GM19467 (cell line): ENCODE measurements around the gene SORCS2.

Experiments
- ATAC-seq: cut with Tn5 transposase; IDR thresholded peaks from one replicate; pipeline ENCODE4 v1.9.1; 2021; ENCODE audit warnings: mild to moderate bottlenecking, moderate library complexity; ENCODE audit not compliant: unreplicated experiment

The SORCS2 gene

GRCh38 chr4:7384003-7384928 is 191.9 kb downstream of the SORCS2 start:
- ATAC-seq = no peak

GRCh38 chr4:7384929-7385890 is 192.9 kb downstream of the SORCS2 start:
- no peak for ATAC-seq

- ATAC-seq = no peak
Observed at GRCh38 chr4:7387925-7388324, 195.6 kb downstream of the SORCS2 start.

DNA sequence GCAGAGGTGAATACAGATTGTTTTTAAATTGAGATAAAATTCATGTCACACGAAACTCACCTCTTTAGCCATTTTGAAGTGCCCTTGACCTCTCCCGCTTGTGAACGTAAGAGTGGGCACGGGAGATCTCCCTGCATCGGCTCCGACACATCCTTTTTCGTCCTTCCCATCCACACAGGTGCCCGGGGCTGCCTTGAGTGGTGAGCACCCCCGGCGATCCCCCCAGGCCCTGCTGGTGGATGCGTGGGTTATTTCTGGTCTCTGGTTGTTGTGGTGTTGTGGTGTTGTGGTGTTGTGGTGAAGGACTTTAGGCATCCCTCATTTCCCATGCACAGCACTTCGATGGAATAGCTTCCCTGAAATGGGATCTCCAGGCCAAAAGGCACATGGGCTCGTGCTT is 196.3 kb downstream of the SORCS2 start:
- no peak for ATAC-seq

DNA sequence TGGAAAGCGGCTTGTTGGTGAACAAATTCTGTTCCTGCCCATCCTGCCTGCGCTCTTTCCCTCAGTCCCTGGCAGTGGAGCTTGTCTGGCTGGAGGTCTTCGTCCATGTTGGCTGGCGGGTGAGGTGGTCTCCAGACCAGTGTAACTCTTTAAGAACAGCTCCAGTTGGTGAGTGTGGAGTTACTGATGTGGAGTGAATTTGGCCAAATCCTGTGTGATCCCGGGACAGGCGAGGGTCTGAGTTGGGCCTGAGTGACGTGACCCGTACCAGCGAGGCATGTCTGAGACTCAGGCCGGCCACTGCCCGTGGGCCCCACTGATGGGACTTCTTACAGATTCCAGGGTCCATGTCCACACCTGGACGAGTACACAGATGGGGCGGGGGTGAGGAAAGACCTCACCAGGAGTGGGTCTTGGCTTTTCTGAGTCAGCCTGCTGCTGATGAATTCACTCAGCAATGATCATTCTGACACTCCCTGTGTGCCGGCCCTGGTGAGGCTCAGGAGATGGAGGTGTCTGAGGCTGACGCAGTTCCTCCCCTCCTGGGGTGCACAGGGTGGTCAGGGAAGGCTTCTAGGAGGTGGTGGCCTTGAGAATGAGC is 196.9 kb downstream of the SORCS2 start:
- ATAC-seq = no peak

DNA sequence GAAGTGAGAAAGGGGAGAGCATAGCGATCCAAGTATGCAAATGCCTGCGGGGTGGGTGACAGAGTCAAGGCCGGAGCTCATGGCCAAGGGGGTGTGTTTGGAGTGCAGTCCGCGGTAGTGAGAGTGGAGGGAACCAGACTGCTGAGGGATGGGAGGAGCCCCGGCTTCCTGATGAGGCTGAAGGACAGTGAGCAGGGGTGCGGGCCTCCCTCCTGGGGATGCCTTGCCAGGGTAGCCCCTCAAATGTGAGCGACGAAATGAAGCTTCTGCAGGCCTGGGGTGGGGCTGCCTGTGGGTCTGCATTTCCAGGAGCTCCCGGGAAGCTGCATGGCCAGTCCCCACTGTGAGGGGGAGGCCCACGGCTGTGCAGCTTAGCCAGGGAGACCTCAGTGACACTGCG is 197.4 kb downstream of the SORCS2 start:
- no peak for ATAC-seq

DNA sequence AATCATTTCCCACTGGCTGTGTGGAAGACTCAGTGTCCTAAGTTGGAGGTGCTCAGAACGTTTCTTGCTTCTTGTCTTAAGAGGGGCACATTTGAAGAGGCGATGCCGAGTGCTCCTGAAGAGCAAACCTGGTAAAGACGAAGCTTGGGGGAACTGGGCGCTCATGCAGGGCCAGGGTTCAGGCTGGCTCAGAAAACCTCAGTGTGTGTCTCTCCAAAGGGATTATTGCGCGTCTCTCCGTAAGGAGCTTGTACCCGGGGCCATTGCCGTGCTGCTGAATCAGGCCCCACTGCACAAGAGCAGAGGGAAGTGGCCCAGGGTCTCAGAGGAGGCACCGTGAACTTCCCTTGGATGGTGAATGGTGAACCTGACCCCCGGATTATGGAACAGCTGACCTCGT is 198.0 kb downstream of the SORCS2 start:
- ATAC-seq = no peak

GRCh38 chr4:7390906-7391636 is 198.7 kb downstream of the SORCS2 start:
- ATAC-seq = no peak

- ATAC-seq = no peak
Observed at GRCh38 chr4:7391637-7392437, 199.5 kb downstream of the SORCS2 start.

- ATAC-seq = no peak
Observed at GRCh38 chr4:7392438-7393421, 200.4 kb downstream of the SORCS2 start.

GRCh38 chr4:7393601-7394575 is 201.6 kb downstream of the SORCS2 start:
- ATAC-seq = no peak

DNA sequence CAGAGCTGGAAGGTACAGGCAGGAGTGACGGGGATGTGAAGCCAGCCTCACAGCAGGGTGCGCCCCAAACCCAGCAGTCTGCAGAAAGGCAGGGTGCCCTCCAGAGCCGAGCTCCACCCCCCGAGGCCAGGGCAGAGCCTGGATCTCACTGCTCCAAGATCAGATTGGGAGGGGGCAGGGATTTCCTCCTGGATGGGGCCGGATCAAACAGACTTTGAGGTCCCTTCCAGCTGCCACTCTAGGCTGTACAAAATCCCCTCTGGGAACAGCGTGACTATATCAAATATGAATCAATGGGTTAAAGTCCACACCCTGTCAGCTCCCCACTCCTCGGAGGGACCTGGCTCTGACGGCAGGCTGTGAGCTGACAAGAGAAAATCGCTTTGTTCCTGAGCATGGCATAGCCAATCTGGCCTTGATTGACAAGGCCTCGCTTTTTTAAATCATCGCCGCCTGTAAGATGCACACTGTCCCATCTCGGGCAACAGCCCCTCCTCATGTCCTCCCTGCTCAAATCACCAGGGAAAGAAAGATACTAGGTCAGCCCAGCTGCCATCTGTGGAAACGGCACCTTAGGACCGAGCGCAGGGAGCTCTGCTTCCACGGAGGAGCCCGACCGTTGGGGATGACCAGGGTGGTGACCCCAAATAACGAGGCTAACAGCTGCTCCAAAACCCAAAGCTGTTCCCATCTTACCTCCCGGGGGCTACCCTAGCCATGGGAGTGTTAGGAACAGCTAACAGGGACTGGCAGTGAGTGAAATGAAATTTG is 202.5 kb downstream of the SORCS2 start:
- ATAC-seq = no peak

DNA sequence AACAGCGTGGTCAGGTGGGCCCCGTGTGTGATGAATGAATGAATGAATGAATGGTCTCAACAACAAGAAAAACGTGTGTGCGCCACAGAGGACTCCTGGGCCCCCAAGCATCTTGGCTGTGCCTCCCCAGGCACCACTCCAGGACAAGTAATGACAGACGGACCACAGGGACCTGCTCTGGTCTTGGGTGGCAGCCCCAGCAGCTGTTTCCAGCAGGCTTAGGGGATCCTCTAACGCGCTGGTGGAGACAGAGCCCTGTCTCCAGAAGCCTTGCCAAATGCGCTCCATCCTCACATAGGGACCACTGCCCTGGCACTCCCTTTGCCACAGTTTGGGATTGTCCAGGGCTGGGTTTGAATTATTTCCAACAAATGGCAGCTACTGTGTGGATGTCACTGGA is 203.3 kb downstream of the SORCS2 start:
- no peak for ATAC-seq

DNA sequence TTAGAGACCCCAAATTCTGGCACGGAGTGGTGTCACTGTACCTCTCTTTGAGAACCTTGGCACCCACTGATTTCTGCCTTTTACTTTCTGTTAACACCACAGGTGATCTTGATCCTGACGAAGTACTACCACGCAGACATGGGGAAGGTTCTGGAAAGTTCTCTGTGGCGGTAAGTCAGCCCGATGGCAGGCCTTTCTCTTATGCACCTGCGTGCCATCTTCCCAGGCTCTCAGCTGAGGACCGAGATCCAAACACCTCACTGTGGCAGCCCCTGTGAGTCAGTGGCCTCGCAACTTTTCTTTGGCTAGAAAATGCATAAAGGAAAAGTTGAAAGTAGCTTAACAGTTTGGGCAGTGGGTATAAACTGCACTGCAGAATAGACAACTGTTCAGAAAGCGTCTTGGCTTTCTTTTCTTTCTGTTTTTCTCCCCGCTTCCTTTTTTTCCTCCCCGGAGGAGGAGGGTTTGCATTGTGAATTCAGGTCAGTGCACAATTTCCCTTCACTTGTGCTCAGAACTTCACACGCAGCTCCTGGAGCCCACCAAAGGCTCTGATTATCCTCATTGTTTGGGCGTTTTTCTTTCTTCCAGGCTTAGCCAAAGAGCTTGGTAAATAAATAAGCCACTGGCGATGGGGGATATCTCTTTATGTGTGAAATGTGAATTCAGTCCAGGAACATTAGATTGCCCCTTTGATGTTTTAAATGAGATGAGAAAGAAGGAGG is 204.0 kb downstream of the SORCS2 start:
- ATAC-seq = no peak

DNA sequence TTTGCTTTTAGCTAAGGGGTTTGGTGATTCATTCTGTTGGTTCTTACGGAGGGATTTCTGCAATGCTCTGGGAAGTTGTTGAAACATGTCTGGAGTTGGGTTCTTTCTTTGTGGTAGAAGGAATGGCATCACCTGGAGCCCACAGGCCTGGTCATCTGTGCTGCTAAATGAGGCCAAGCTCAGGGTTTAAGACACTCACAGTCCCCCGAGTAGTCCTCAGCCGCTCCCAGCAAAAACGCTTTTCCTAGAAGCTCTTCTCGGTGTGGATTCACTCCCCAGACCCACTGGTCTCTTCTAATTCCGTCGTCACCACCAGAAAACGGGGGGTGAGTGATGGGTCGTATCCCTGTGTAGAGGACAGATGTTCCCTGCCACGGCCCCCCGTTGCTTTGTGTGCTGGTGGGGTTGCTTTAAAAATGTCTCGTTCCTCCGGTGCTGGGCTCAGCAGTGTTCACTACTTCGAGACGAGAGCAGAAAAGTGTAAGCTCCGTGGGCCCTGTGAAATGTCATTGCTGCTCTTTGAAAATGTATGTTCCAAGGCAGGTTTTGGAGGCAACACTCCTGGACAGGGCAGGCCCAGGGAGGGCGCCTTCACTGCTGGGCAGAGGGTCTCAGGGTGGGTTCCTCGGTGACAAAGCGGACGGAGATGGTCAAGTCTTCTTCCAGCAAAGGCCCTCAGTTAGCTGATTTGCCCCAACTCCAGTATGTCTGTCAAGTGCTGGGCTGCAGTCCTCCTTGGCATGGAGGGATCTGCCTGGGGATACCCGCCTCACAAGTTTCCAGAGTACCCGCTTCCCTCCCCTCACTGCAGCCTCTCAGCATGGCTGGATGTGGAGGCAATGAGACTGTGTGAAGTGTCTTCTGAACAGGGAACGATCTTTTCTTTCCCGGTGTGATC is 205.1 kb downstream of the SORCS2 start:
- ATAC-seq = no peak
